Activated effector memory CD4-positive, alpha-beta T cell treated with Interleukin-2 at 50 U/mL for 16 hours (primary cell): ENCODE measurements around the gene TMEM108.

Experiments used
- DNase-seq: peaks from one replicate; pipeline ENCODE4 v3.0.0-alpha.2; 2020

TMEM108 gene

GRCh38 chr3:133121450-133121849 lies 83.3 kb downstream of the TMEM108 start:
- no peak for DNase-seq

GRCh38 chr3:133123636-133124035 lies 85.4 kb downstream of the TMEM108 start:
- DNase-seq, result no peak

- no peak for DNase-seq
Measured at GRCh38 chr3:133124511-133124910, 86.3 kb downstream of the TMEM108 start.

GRCh38 chr3:133125171-133125570 lies 87.0 kb downstream of the TMEM108 start:
- no peak for DNase-seq

- no peak for DNase-seq
Measured at GRCh38 chr3:133125802-133126201, 87.6 kb downstream of the TMEM108 start.

- DNase-seq, result no peak
Measured at GRCh38 chr3:133127381-133127780, 89.2 kb downstream of the TMEM108 start.

- DNase-seq, result no peak
Measured at GRCh38 chr3:133130168-133130567, 92.0 kb downstream of the TMEM108 start.

- no peak for DNase-seq
Measured at GRCh38 chr3:133135306-133135705, 97.1 kb downstream of the TMEM108 start.

GRCh38 chr3:133136114-133137041 lies 98.2 kb downstream of the TMEM108 start:
- no peak for DNase-seq

GRCh38 chr3:133137042-133137996 lies 99.1 kb downstream of the TMEM108 start:
- no peak for DNase-seq

- no peak for DNase-seq
Measured at GRCh38 chr3:133138017-133138416, 99.8 kb downstream of the TMEM108 start.

- no peak for DNase-seq
Measured at GRCh38 chr3:133152056-133152455, 113.9 kb downstream of the TMEM108 start.

- no peak for DNase-seq
Measured at GRCh38 chr3:133152681-133153220, 114.6 kb downstream of the TMEM108 start.

GRCh38 chr3:133153382-133153781 lies 115.2 kb downstream of the TMEM108 start:
- DNase-seq, result no peak

GRCh38 chr3:133157716-133158115 lies 119.5 kb downstream of the TMEM108 start:
- no peak for DNase-seq

GRCh38 chr3:133158686-133159085 lies 120.5 kb downstream of the TMEM108 start:
- DNase-seq, result no peak

GRCh38 chr3:133159498-133160475 lies 121.6 kb downstream of the TMEM108 start:
- DNase-seq, result no peak

GRCh38 chr3:133161656-133162055 lies 123.5 kb downstream of the TMEM108 start:
- DNase-seq, result no peak

GRCh38 chr3:133162265-133162664 lies 124.1 kb downstream of the TMEM108 start:
- no peak for DNase-seq

GRCh38 chr3:133162670-133163305 lies 124.6 kb downstream of the TMEM108 start:
- no peak for DNase-seq

GRCh38 chr3:133167340-133168024 lies 129.3 kb downstream of the TMEM108 start:
- no peak for DNase-seq
